ENCODE measurements around the gene POLR2C. TPM values are rescaled to one million over a fixed set of nuclear protein-coding genes. Genes with fewer than 3 reads are reported as not detected.
A peak's percentile ranks its signal among the peaks of the same experiment; 100 is the strongest.

Gene POLR2C
- 10 to 100 TPM; 63.8 to 85.4 TPM for total RNA-seq

DNA sequence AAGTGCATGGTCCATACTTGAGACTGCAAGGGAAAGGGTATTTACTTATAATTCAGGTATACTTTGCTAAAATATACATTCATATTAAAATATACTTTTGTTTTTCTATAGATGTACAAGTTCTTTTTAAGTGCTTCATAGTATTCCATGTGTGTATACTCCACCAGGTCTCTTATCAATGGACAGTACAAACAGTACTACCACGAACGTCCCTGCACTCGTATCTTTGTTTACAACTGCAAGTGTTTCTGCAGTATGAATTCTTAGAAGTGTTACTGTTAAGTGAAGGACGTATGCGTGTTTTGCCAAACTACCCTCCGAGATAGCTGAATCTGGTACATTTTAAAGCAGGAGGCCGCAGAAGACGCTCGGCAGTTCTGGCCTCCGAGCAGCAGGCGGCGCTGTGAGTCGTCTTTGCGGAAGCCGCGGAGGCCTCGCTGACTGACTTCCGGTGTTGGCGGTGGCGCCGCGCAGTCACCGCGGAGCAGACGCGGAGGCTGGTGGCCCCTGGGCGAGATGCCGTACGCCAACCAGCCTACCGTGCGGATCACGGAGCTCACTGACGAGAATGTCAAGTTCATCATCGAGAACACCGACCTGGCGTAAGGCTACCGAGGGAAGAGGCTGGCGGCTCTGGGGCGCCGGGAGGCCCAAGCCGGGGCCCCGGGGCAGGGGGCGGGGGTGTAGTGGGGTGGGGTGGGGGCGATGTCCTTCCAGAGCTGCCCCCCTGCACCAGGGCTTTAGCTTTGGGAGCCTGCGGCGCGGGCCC, at the start of gene POLR2C:
Gene POLR2C (plus strand): TSS at position 471 of the 769 bp plus-strand sequence. CDS start 46 bp downstream, at position 517.
- peak within 1 kb of the TSS; percentile 95 for H3K4me3 Mint-ChIP-seq
- no peaks in the 10 kb centered on the region for H3K27me3 Mint-ChIP-seq
- peak within 1 kb of the TSS; percentile 91 to 95 for H3K27ac Mint-ChIP-seq
- peak; percentile 96 for ATAC-seq
- peak; percentile 92 for DNase-seq (ENCODE audit: low spot score)
- peaks cover 22 to 30% of the 10 kb centered on the region in 2 donors for H3K4me1 Mint-ChIP-seq (ENCODE audit: low read depth in 2 of 2)
- H3K9me3 Mint-ChIP-seq = no peaks in the 10 kb centered on the region
- peaks cover 23% of the 10 kb centered on the region for H3K36me3 Mint-ChIP-seq

DNA sequence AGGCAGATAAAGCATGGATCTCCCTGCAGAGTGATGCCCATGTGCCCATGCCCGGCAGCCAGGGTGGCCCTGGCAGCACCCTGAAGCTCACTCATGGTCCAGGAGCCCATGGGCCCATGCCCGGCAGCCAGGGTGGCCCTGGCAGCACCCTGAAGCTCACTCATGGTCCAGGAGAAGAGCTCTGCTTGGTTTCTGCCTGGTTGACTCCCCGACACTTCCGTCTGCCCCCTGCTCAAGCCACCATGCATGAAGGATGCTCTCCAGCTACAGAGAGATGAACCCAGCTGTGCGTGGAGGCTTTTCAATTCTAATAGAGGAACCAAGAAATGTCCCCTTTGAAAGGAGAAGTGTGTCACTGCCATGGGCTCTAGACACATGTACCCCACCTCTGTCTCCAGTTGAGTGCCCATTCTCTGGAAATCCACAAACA, 49.2 kb upstream of the POLR2C start:
- DNase-seq (ENCODE audit: low spot score) (no peak), ATAC-seq (no peak)
- H3K36me3 Mint-ChIP-seq = no peaks in the 10 kb centered on the region
- peaks cover 15 to 18% of the 10 kb centered on the region in 2 donors for H3K4me1 Mint-ChIP-seq (ENCODE audit: low read depth in 2 of 2)
- peaks cover 4 to 6% of the 10 kb centered on the region in 2 donors for H3K27me3 Mint-ChIP-seq
- H3K9me3 Mint-ChIP-seq = no peaks in the 10 kb centered on the region
- H3K27ac Mint-ChIP-seq = no peak overlapping the region
- no peak overlapping the region for H3K4me3 Mint-ChIP-seq

GRCh38 chr16:57413733-57414132, 48.7 kb upstream of the POLR2C start:
- peaks cover 4 to 6% of the 10 kb centered on the region in 2 donors for H3K27me3 Mint-ChIP-seq
- peaks cover 19 to 20% of the 10 kb centered on the region in 2 donors for H3K4me1 Mint-ChIP-seq (ENCODE audit: low read depth in 2 of 2)
- DNase-seq (ENCODE audit: low spot score) (no peak), ATAC-seq (no peak)
- no peak overlapping the region for H3K4me3 Mint-ChIP-seq
- H3K36me3 Mint-ChIP-seq = no peaks in the 10 kb centered on the region
- no peaks in the 10 kb centered on the region for H3K9me3 Mint-ChIP-seq
- H3K27ac Mint-ChIP-seq = no peak overlapping the region

DNA sequence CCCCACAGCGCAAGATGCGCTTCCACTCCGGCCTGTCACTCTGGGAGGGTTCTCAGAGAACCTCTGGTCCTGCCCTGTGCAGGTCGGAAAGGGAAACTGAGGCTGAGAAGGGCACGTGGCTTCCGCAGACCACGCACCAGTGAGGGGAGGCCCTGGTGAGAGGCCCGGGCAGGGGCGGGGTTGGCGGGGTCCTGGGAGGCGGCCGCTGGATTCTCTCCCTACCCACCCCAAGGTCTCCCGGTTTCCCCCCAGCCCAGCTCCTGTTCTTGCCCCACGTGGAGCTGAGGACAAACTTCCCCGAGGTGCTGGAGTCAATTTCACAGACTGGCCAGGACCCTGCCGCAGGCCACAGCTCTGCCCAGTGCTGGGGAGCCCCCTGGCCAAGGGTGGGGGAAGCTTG, 46.4 kb upstream of the POLR2C start:
- H3K9me3 Mint-ChIP-seq = no peaks in the 10 kb centered on the region
- no peak overlapping the region for H3K4me3 Mint-ChIP-seq
- H3K4me1 Mint-ChIP-seq (ENCODE audit: low read depth in 2 of 2) = peaks cover 23% of the 10 kb centered on the region in 2 donors
- no peaks in the 10 kb centered on the region for H3K36me3 Mint-ChIP-seq
- H3K27me3 Mint-ChIP-seq = no peaks in the 10 kb centered on the region
- no peak overlapping the region for H3K27ac Mint-ChIP-seq
- no peak for DNase-seq (ENCODE audit: low spot score)
- peak in 1 of 2 donors; percentile 16 for ATAC-seq

DNA sequence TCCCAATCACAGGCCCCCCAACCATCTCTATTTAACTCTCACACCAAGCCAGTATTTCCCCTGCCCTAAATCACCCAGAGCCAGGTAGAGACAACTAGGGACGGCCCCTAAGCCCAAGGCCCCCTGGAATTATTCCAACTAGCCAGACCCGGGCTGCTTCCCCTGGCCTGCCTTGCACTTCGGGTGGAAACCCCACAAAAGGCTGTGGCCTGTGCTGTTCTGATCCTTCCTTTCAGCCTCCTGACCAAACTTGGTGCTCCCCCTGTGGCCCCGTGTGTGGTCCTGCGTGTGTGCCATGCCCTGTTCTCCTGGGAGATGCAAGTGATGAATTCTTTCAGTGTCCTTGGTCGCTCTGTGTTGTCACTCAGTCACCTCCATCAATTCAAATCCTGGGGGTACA, 43.0 kb upstream of the POLR2C start:
- H3K27ac Mint-ChIP-seq = peak overlapping the region in 1 of 2 donors; percentile 74
- H3K4me1 Mint-ChIP-seq (ENCODE audit: low read depth in 2 of 2) = peaks cover 23% of the 10 kb centered on the region in 2 donors
- no peak for DNase-seq (ENCODE audit: low spot score)
- H3K27me3 Mint-ChIP-seq = no peaks in the 10 kb centered on the region
- H3K36me3 Mint-ChIP-seq = no peaks in the 10 kb centered on the region
- no peak overlapping the region for H3K4me3 Mint-ChIP-seq
- no peak for ATAC-seq
- no peaks in the 10 kb centered on the region for H3K9me3 Mint-ChIP-seq

DNA sequence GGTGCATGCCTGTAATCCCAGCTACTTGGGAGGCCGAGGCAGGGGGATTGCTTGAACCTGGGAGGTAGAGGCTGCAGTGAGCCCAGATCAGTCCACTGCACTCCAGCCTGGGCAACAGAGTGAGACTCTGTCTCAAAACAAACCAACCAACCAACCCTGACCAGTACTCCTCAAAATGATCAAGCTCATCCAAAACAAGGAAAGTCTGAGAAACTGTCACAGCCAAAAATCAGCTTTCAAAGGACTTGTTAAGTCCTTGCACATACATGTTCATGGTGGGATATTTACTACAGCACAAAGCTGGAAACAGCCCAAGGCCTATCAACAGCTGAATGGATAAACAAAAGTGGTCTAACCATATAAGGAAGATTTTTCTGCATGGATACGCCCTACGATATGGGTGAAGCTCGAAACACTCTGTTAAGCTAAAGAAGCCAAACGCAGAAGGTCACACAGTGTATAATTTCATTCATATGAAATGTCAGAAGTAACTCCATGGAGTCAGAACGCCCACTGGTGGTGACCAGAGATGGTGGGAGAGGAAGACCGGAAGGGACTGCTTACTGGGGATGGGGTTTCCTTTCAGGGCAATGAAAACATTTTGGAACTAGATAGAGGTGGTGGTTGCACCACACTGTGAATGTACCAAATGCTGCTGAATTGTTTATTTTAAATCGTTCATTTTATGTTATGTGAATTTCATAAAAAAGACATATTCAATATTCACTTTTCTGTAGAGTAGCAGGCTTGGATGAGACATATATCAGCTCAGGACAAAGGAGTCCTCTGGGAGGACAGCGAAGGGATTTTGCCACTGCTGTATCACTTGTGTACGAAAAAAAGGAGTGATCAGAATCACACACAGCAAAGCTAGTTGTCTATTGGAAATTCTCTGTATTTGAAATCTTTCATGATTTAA, 40.2 kb upstream of the POLR2C start:
- Mint-ChIP-seq H3K27ac (no peak overlapping the region), H3K4me1 (ENCODE audit: low read depth in 2 of 2) (peaks cover 10 to 16% of the 10 kb centered on the region in 2 donors), H3K9me3 (no peaks in the 10 kb centered on the region), H3K27me3 (no peaks in the 10 kb centered on the region), H3K4me3 (no peak overlapping the region), H3K36me3 (peaks cover under 1% of the 10 kb centered on the region)
- ATAC-seq = no peak
- no peak for DNase-seq (ENCODE audit: low spot score)

DNA sequence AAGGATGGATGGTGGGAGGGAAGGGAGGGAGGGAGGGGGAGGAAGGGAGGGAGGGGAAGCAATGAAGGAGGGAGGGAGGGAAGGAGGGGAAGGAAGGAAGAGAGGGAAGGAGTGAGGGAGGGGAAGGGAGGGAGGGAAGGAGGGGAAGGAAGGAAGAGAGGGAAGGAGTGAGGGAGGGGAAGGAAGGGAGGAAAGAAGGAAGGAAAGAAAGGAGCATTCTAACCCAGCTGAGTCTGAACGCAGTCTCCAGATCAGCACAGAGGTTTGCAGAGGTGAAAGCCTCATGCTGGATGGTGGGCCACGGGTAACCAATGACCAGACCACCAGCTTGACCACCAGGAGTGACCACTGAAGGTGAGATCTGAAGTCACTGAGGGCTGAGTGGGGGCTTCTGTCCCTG, 39.3 kb upstream of the POLR2C start:
- DNase-seq (ENCODE audit: low spot score) (no peak), ATAC-seq (no peak)
- H3K27me3 Mint-ChIP-seq = no peaks in the 10 kb centered on the region
- peaks cover 8% of the 10 kb centered on the region for H3K36me3 Mint-ChIP-seq
- H3K27ac Mint-ChIP-seq = no peak overlapping the region
- no peak overlapping the region for H3K4me3 Mint-ChIP-seq
- no peaks in the 10 kb centered on the region for H3K9me3 Mint-ChIP-seq
- peaks cover 5 to 9% of the 10 kb centered on the region in 2 donors for H3K4me1 Mint-ChIP-seq (ENCODE audit: low read depth in 2 of 2)

GRCh38 chr16:57424583-57424982, 37.9 kb upstream of the POLR2C start:
- Mint-ChIP-seq H3K27ac (no peak overlapping the region), H3K4me3 (no peak overlapping the region), H3K9me3 (no peaks in the 10 kb centered on the region), H3K36me3 (peaks cover 18% of the 10 kb centered on the region), H3K4me1 (ENCODE audit: low read depth in 2 of 2) (no peaks in the 10 kb centered on the region), H3K27me3 (no peaks in the 10 kb centered on the region)
- no peak for DNase-seq (ENCODE audit: low spot score)
- ATAC-seq = no peak

GRCh38 chr16:57426356-57426755, 36.1 kb upstream of the POLR2C start:
- Mint-ChIP-seq H3K9me3 (no peaks in the 10 kb centered on the region), H3K36me3 (peaks cover 29% of the 10 kb centered on the region), H3K27me3 (no peaks in the 10 kb centered on the region), H3K4me1 (ENCODE audit: low read depth in 2 of 2) (no peaks in the 10 kb centered on the region), H3K4me3 (no peak overlapping the region), H3K27ac (no peak overlapping the region)
- ATAC-seq = no peak
- no peak for DNase-seq (ENCODE audit: low spot score)

GRCh38 chr16:57427307-57427706, 35.2 kb upstream of the POLR2C start:
- Mint-ChIP-seq H3K4me1 (ENCODE audit: low read depth in 2 of 2) (no peaks in the 10 kb centered on the region), H3K4me3 (no peak overlapping the region), H3K27ac (no peak overlapping the region), H3K36me3 (peaks cover 30% of the 10 kb centered on the region), H3K9me3 (no peaks in the 10 kb centered on the region), H3K27me3 (no peaks in the 10 kb centered on the region)
- ATAC-seq (no peak), DNase-seq (ENCODE audit: low spot score) (no peak)

DNA sequence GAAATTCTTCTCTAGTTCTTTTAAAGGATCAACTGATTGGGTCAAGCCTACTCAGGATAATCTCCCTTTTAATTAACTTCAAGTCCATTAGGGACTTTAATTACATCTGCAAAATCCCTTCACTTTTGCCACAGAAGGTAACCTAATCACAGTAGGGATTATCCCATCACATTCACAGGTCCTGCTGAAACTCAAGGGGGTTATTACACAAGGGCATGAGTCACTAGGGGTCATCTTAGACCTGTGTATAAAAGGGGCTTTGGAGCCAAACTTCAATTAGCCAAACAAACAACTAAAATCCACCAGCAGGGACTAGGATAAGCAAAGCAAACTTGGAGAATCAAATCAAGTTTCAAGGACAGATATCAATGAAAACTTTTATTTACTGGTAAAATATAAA, 34.7 kb upstream of the POLR2C start:
- Mint-ChIP-seq H3K4me1 (ENCODE audit: low read depth in 2 of 2) (no peaks in the 10 kb centered on the region), H3K9me3 (no peaks in the 10 kb centered on the region), H3K36me3 (peaks cover 30% of the 10 kb centered on the region), H3K27ac (no peak overlapping the region), H3K4me3 (no peak overlapping the region), H3K27me3 (no peaks in the 10 kb centered on the region)
- ATAC-seq (no peak), DNase-seq (ENCODE audit: low spot score) (no peak)

DNA sequence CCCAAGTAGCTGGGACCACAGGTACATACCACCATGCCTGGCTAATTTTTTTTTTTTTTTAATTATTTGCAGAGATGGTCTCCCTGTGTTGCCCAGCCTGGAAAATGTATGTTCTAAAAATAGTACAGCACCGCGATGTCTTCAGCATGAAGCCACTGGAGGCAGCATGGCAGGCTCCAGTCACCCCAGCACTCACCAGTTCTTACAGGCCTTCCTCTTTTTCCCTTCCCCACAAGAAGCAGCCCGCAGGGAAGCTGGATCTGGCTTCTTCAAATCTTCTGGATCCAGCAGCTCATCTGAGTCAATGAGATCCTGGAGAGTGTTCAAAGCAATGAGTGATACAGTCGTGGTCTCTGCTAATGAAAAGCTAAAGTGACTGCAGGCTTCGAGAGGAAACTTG, 31.5 kb upstream of the POLR2C start:
- no peaks in the 10 kb centered on the region for H3K9me3 Mint-ChIP-seq
- no peak overlapping the region for H3K4me3 Mint-ChIP-seq
- ATAC-seq (no peak), DNase-seq (ENCODE audit: low spot score) (no peak)
- no peak overlapping the region for H3K27ac Mint-ChIP-seq
- no peaks in the 10 kb centered on the region for H3K4me1 Mint-ChIP-seq (ENCODE audit: low read depth in 2 of 2)
- peaks cover 43% of the 10 kb centered on the region for H3K36me3 Mint-ChIP-seq
- no peaks in the 10 kb centered on the region for H3K27me3 Mint-ChIP-seq

- ATAC-seq (no peak), DNase-seq (ENCODE audit: low spot score) (no peak)
- no peak overlapping the region for H3K27ac Mint-ChIP-seq
- H3K4me1 Mint-ChIP-seq (ENCODE audit: low read depth in 2 of 2) = no peaks in the 10 kb centered on the region
- no peaks in the 10 kb centered on the region for H3K27me3 Mint-ChIP-seq
- no peak overlapping the region for H3K4me3 Mint-ChIP-seq
- H3K9me3 Mint-ChIP-seq = no peaks in the 10 kb centered on the region
- peaks cover 40% of the 10 kb centered on the region for H3K36me3 Mint-ChIP-seq
These were observed 30.0 kb upstream of the POLR2C start for GRCh38 chr16:57432505-57432904.

GRCh38 chr16:57432989-57433388, 29.5 kb upstream of the POLR2C start:
- Mint-ChIP-seq H3K4me1 (ENCODE audit: low read depth in 2 of 2) (no peaks in the 10 kb centered on the region), H3K9me3 (no peaks in the 10 kb centered on the region), H3K4me3 (no peak overlapping the region), H3K27ac (no peak overlapping the region), H3K36me3 (peaks cover 35% of the 10 kb centered on the region), H3K27me3 (no peaks in the 10 kb centered on the region)
- no peak for ATAC-seq
- no peak for DNase-seq (ENCODE audit: low spot score)

Measured in natural killer cell treated with Interleukin-12 subunit alpha and Interleukin-12 subunit beta and Interleukin-15 and Interleukin-18, amount 100 ng/mL, for 72 hours (primary cell).